GM23248 (cell line): ENCODE measurements around the gene GRK3. TPM values are rescaled to one million over a fixed set of nuclear protein-coding genes. Genes with fewer than 3 reads are reported as not detected.

Source experiments
- DNase-seq: peaks from one replicate; pipeline ENCODE4 v3.0.0-alpha.2; 2015
- H2AFZ ChIP-seq: fragments of 200-600 bp; sonication (generic); 2 replicates; pipeline ENCODE4 v1.6.1; 2016; ENCODE audit warnings: antibody characterized with exemption
- H3F3A ChIP-seq: fragments of 200-600 bp; sonication (generic); 2 replicates; pipeline ENCODE4 v1.6.1; 2016; ENCODE audit warnings: mild to moderate bottlenecking, antibody characterized with exemption, mixed run types; ENCODE audit not compliant: insufficient read depth
- H3K27ac ChIP-seq: fragments of 200-600 bp; sonication (generic); 2 replicates; pipeline ENCODE4 v1.5.1; 2016; ENCODE audit warnings: mild to moderate bottlenecking
- H3K27me3 ChIP-seq: fragments of 200-600 bp; sonication (generic); replicated peaks from 2 replicates; pipeline ENCODE4 v1.6.1; 2016; ENCODE audit warnings: mild to moderate bottlenecking; ENCODE audit not compliant: insufficient read depth
- H3K36me3 ChIP-seq: fragments of 200-600 bp; sonication (generic); 2 replicates; pipeline ENCODE4 v1.6.1; 2016; ENCODE audit warnings: low read depth, mild to moderate bottlenecking
- H3K4me1 ChIP-seq: fragments of 200-600 bp; sonication (generic); 2 replicates; pipeline ENCODE4 v1.6.1; 2016; ENCODE audit warnings: mild to moderate bottlenecking; ENCODE audit not compliant: insufficient read depth
- H3K4me2 ChIP-seq: fragments of 200-600 bp; sonication (generic); one replicate; pipeline ENCODE4 v1.6.1; 2016; ENCODE audit warnings: mild to moderate bottlenecking; ENCODE audit not compliant: unreplicated experiment
- H3K4me3 ChIP-seq: fragments of 200-600 bp; sonication (generic); 2 replicates; pipeline ENCODE4 v1.5.1; 2016; ENCODE audit warnings: mild to moderate bottlenecking
- H3K79me2 ChIP-seq: fragments of 200-600 bp; sonication (generic); 2 replicates; pipeline ENCODE4 v1.6.1; 2016; ENCODE audit warnings: mild to moderate bottlenecking; ENCODE audit not compliant: insufficient read depth
- H3K9ac ChIP-seq: fragments of 200-600 bp; sonication (generic); 2 replicates; pipeline ENCODE4 v1.6.1; 2016; ENCODE audit warnings: mild to moderate bottlenecking
- H3K9me2 ChIP-seq: fragments of 200-600 bp; sonication (generic); 2 replicates; pipeline ENCODE4 v1.6.1; 2016; ENCODE audit warnings: mixed run types, mild to moderate bottlenecking, moderate library complexity; ENCODE audit not compliant: insufficient read depth
- H3K9me3 ChIP-seq: fragments of 200-600 bp; sonication (generic); one replicate; pipeline ENCODE4 v1.6.1; 2017; ENCODE audit warnings: low read depth
- H4K20me1 ChIP-seq: fragments of 200-600 bp; sonication (generic); 2 replicates; pipeline ENCODE4 v1.6.0; 2016; ENCODE audit not compliant: insufficient read depth
- EZH2 ChIP-seq: fragments of 200-600 bp; sonication (generic); IDR thresholded peaks from 2 replicates; pipeline ENCODE4 v1.6.1; 2018; ENCODE audit warnings: antibody characterized with exemption, mild to moderate bottlenecking; ENCODE audit not compliant: insufficient read depth, poor library complexity, severe bottlenecking
- EZH2phosphoT487 ChIP-seq: fragments of 200-600 bp; sonication (generic); IDR thresholded peaks from 2 replicates; pipeline ENCODE4 v1.6.1; 2018; ENCODE audit warnings: antibody characterized with exemption, moderate library complexity, mild to moderate bottlenecking, low read depth; ENCODE audit not compliant: insufficient read depth
- WGBS, 2 experiments: methylation state at CpG; one replicate each; pipeline ENCODE4 v1.1.6; 2015 to 2017; ENCODE audit warnings: low lambda C conversion rate in 2 of 2, low coverage in 1 of 2; ENCODE audit errors: missing lambda C conversion rate in 2 of 2; 5-methylcytosine and 5-hydroxymethylcytosine counted together
- in situ Hi-C: fragments of 300-500 bp; cut with MboI; formaldehyde crosslinking; loops from 2 replicates; pipeline ENCODE4 v1.15.0; 2020
- polyA plus RNA-seq: library from polyadenylated mRNA; unstranded; fragments of >200 nt; fragmentation: Nextera tagmentation; extraction: Ambion mirVana; gene quantifications from 2 replicates; pipeline ENCODE4 v1.2.1, GENCODE V29; 2016
- total RNA-seq: library from RNA; depleted of rRNA; stranded (reverse); fragments of >200 nt; shearing (Covaris generic); gene quantifications from 2 replicates; pipeline ENCODE4 v1.2.3, GENCODE V29; 2014

Gene GRK3
- total and polyA plus RNA-seq, 2 experiments from 2014 or later, result 0.08 to 0.11 TPM

DNA sequence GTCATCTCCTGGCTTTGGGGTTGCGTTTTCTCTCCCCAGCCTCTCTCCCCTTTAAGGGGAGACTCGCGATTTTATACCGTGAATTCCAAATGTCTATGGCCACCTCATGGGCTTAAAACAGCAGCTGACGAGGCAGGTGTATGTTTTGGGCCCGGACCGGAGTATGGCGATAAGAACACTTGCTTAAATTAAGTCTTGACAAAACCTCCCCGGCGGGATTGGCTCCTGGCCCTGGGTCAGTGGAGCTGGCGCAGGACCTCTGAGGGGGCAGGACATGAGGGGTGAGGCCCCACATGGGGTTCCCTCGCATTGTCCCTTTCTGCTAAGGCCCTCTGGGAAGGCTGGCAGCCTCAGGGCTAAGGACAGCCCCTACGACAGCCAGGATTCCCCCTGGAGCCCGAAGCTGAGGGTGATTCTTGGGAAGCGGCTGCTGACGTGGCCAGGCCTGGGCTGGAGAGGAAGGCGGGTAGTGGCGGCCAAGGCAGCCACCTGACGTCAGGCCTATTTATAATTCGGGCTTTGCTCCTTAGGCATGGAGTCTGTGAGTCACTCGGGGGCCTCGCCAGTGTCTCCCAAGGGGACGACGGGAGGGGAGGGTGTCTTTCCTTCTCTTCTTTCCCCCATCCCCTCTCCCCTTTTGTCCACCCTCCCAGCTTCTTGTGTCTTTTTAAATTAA lies 190.2 kb downstream of the GRK3 start:
- no peak for TF ChIP-seq EZH2phosphoT487
- TF ChIP-seq EZH2, result no peak
- H3K9me3 ChIP-seq, result no peaks in the 10 kb centered on the region
- in situ Hi-C loops, result no loop called here
- no peak overlapping the region for H3K4me3 ChIP-seq
- no peaks in the 10 kb centered on the region for H3K36me3 ChIP-seq
- H3K9me2 ChIP-seq, result no peaks in the 10 kb centered on the region
- no peaks in the 10 kb centered on the region for H4K20me1 ChIP-seq
- no peak overlapping the region for H2AFZ ChIP-seq
- H3K79me2 ChIP-seq, result no peaks in the 10 kb centered on the region
- H3K9ac ChIP-seq, result no peak overlapping the region
- peaks cover 9% of the 10 kb centered on the region for H3F3A ChIP-seq
- peaks cover 9% of the 10 kb centered on the region for H3K4me1 ChIP-seq
- no peak overlapping the region for H3K4me2 ChIP-seq
- no peak overlapping the region for H3K27ac ChIP-seq
- peak; percentile 29 for DNase-seq
- 79% methylated on average over 20 to 24 of the region's 24 CpGs for WGBS, 2 experiments
- H3K27me3 ChIP-seq, result no peaks in the 10 kb centered on the region

DNA sequence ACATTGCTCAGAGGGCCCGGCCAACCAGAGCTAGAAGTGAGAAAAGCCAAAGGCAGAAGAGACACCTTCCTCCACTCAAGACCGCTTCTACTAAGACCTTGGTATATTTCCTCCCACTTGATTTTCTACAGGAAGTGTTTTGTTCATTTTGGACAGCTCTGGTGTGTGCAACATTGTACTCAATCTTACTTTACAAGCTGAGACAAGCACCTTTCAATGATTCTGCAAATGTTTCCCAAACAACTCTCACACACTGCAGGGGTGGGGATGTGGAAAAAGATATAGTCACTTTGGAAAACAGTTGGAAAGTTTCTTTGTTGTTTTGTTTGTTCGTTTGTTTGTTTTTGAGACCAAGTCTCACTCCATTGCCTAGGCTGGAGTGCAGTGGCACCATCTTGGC lies 193.2 kb downstream of the GRK3 start:
- DNase-seq, result no peak
- H3K4me1 ChIP-seq, result peaks cover 11% of the 10 kb centered on the region
- no peaks in the 10 kb centered on the region for H4K20me1 ChIP-seq
- no peak for TF ChIP-seq EZH2
- no peak for TF ChIP-seq EZH2phosphoT487
- H3F3A ChIP-seq, result peaks cover 11% of the 10 kb centered on the region
- H2AFZ ChIP-seq, result no peak overlapping the region
- H3K9me3 ChIP-seq, result no peaks in the 10 kb centered on the region
- H3K9me2 ChIP-seq, result no peaks in the 10 kb centered on the region
- WGBS, 2 experiments, result 64 to 77% methylated on average over 3 of the region's 3 CpGs
- in situ Hi-C loops, result no loop called here
- H3K27ac ChIP-seq, result no peak overlapping the region
- no peaks in the 10 kb centered on the region for H3K36me3 ChIP-seq
- no peaks in the 10 kb centered on the region for H3K79me2 ChIP-seq
- no peak overlapping the region for H3K4me2 ChIP-seq
- no peak overlapping the region for H3K4me3 ChIP-seq
- no peaks in the 10 kb centered on the region for H3K27me3 ChIP-seq
- no peak overlapping the region for H3K9ac ChIP-seq

GRCh38 chr22:25758316-25758715 lies 193.8 kb downstream of the GRK3 start:
- Histone ChIP-seq H2AFZ (no peak overlapping the region), H3K27me3 (no peaks in the 10 kb centered on the region), H3K4me3 (no peak overlapping the region), H3F3A (peaks cover 11% of the 10 kb centered on the region), H3K4me2 (no peak overlapping the region), H4K20me1 (no peaks in the 10 kb centered on the region), H3K9me3 (no peaks in the 10 kb centered on the region), H3K9me2 (no peaks in the 10 kb centered on the region), H3K9ac (no peak overlapping the region), H3K36me3 (no peaks in the 10 kb centered on the region), H3K27ac (no peak overlapping the region), H3K4me1 (peaks cover 11% of the 10 kb centered on the region), H3K79me2 (no peaks in the 10 kb centered on the region)
- in situ Hi-C loops, result no loop called here
- TF ChIP-seq EZH2, result no peak
- no peak for TF ChIP-seq EZH2phosphoT487
- DNase-seq, result no peak
- 93% methylated on average over 8 of the region's 8 CpGs for WGBS, 2 experiments

- H3K9me3 ChIP-seq, result no peaks in the 10 kb centered on the region
- no peaks in the 10 kb centered on the region for H4K20me1 ChIP-seq
- H3K4me3 ChIP-seq, result no peak overlapping the region
- H3K4me1 ChIP-seq, result peaks cover 11% of the 10 kb centered on the region
- peaks cover 11% of the 10 kb centered on the region for H3F3A ChIP-seq
- peak overlapping the region; percentile 34 for H3K4me2 ChIP-seq
- WGBS, 2 experiments, result 25 to 30% methylated on average over 5 of the region's 5 CpGs
- H3K27ac ChIP-seq, result peak overlapping the region; percentile 73
- H3K79me2 ChIP-seq, result no peaks in the 10 kb centered on the region
- TF ChIP-seq EZH2 (no peak), EZH2phosphoT487 (no peak)
- DNase-seq, result peak; percentile 93
- no peaks in the 10 kb centered on the region for H3K36me3 ChIP-seq
- in situ Hi-C loops, result no loop called here
- no peaks in the 10 kb centered on the region for H3K9me2 ChIP-seq
- no peak overlapping the region for H2AFZ ChIP-seq
- no peaks in the 10 kb centered on the region for H3K27me3 ChIP-seq
- H3K9ac ChIP-seq, result no peak overlapping the region
Observed at GRCh38 chr22:25759825-25760231, 195.4 kb downstream of the GRK3 start.

- H3K27ac ChIP-seq, result peak overlapping the region; percentile 73
- no peaks in the 10 kb centered on the region for H3K9me3 ChIP-seq
- no peak overlapping the region for H3K4me2 ChIP-seq
- H3K4me1 ChIP-seq, result peaks cover 11% of the 10 kb centered on the region
- H3F3A ChIP-seq, result peaks cover 11% of the 10 kb centered on the region
- H3K79me2 ChIP-seq, result no peaks in the 10 kb centered on the region
- H3K27me3 ChIP-seq, result no peaks in the 10 kb centered on the region
- H3K4me3 ChIP-seq, result no peak overlapping the region
- 76 to 77% methylated on average over 2 of the region's 2 CpGs for WGBS, 2 experiments
- no peak for DNase-seq
- no peak overlapping the region for H3K9ac ChIP-seq
- H2AFZ ChIP-seq, result no peak overlapping the region
- no peaks in the 10 kb centered on the region for H3K36me3 ChIP-seq
- TF ChIP-seq EZH2, result no peak
- TF ChIP-seq EZH2phosphoT487, result no peak
- in situ Hi-C loops, result no loop called here
- no peaks in the 10 kb centered on the region for H4K20me1 ChIP-seq
- no peaks in the 10 kb centered on the region for H3K9me2 ChIP-seq
Observed at GRCh38 chr22:25760294-25760693, 195.8 kb downstream of the GRK3 start.
